ENCODE data around the gene SLC35B2.

The SLC35B2 gene

GRCh38 chr6:44285552-44286284 lies 28.4 kb upstream of the SLC35B2 start:
- no peak for DNase-seq

GRCh38 chr6:44284867-44285266 lies 27.5 kb upstream of the SLC35B2 start:
- no peak for DNase-seq

GRCh38 chr6:44284121-44284520 lies 26.8 kb upstream of the SLC35B2 start:
- DNase-seq, result peak in 1 of 2 donors; percentile 43

- DNase-seq, result peak; percentile 51 to 52
Measured at GRCh38 chr6:44278774-44279697, 21.7 kb upstream of the SLC35B2 start.

- no peak for DNase-seq
Measured at GRCh38 chr6:44278315-44278714, 21.0 kb upstream of the SLC35B2 start.

- no peak for DNase-seq
Measured at GRCh38 chr6:44277763-44278162, 20.4 kb upstream of the SLC35B2 start.

- DNase-seq, result no peak
Measured at GRCh38 chr6:44276667-44277640, 19.6 kb upstream of the SLC35B2 start.

- no peak for DNase-seq
Measured at GRCh38 chr6:44275749-44276648, 18.7 kb upstream of the SLC35B2 start.

- no peak for DNase-seq
Measured at GRCh38 chr6:44275271-44275748, 18.0 kb upstream of the SLC35B2 start.

- no peak for DNase-seq
Measured at GRCh38 chr6:44273617-44274016, 16.3 kb upstream of the SLC35B2 start.

GRCh38 chr6:44272999-44273566 lies 15.8 kb upstream of the SLC35B2 start:
- DNase-seq, result no peak

- DNase-seq, result no peak
Measured at GRCh38 chr6:44272529-44272928, 15.2 kb upstream of the SLC35B2 start.

GRCh38 chr6:44271914-44272313 lies 14.6 kb upstream of the SLC35B2 start:
- no peak for DNase-seq

- no peak for DNase-seq
Measured at GRCh38 chr6:44271406-44271723, 14.0 kb upstream of the SLC35B2 start.

GRCh38 chr6:44270526-44271405 lies 13.4 kb upstream of the SLC35B2 start:
- no peak for DNase-seq

- no peak for DNase-seq
Measured at GRCh38 chr6:44269921-44270525, 12.7 kb upstream of the SLC35B2 start, which contains the start of gene TMEM151B. Gene TMEM151B (plus strand): TSS chr6:44270450. CDS start chr6:44270743, 293 bp downstream.

- DNase-seq, result peak in 1 of 2 donors; percentile 67
Measured at GRCh38 chr6:44269178-44269920, 12.0 kb upstream of the SLC35B2 start.

- peak in 1 of 2 donors; percentile 59 for DNase-seq
Measured at GRCh38 chr6:44268095-44268628, 10.8 kb upstream of the SLC35B2 start.

- no peak for DNase-seq
Measured at GRCh38 chr6:44267252-44267651, 9.9 kb upstream of the SLC35B2 start.

Measured in inflammatory macrophage treated with lipopolysaccharide for 1 hour (primary cell).